Psoas muscle (tissue), 8 donors: ENCODE results near the gene MYLK4. TPM values are rescaled to one million over a fixed set of nuclear protein-coding genes. Genes with fewer than 3 reads are reported as not detected.
A peak's percentile ranks its signal among the peaks of the same experiment; 100 is the strongest.

Source experiments
- ATAC-seq, 4 donors: fragments of 200-7000 bp; cut with Tn5 transposase; one replicate each; pipeline ENCODE4 v1.9.1; 2020; ENCODE audit warnings: moderate library complexity in 3 of 4, mild to moderate bottlenecking in 2 of 4
- DNase-seq, 2 donors: peaks; one replicate each; pipeline ENCODE4 v3.0.0-alpha.2; 2020
- H3K27ac ChIP-seq: fragments of 200-600 bp; one replicate; pipeline ENCODE4 v1.8.0; 2022
- H3K27me3 ChIP-seq, 3 donors: fragments of 200-600 bp in 1 of 3; one replicate each; pipeline versions ENCODE4 v1.6.1 to v1.8.0; 2013 to 2022; ENCODE audit warnings: low read length in 2 of 3, mild to moderate bottlenecking in 2 of 3, moderate library complexity in 1 of 3; ENCODE audit not compliant: insufficient read depth in 3 of 3
- H3K36me3 ChIP-seq, 2 donors: fragments of 200-600 bp in 1 of 2; one replicate each; pipeline versions ENCODE4 v1.6.1 to v1.8.0; 2013 to 2022; ENCODE audit warnings: low read depth in 1 of 2, mild to moderate bottlenecking in 1 of 2, moderate library complexity in 1 of 2; ENCODE audit not compliant: insufficient read depth in 1 of 2
- H3K4me1 ChIP-seq: fragments of 200-600 bp; one replicate; pipeline ENCODE4 v1.8.0; 2022
- H3K4me3 ChIP-seq: fragments of 200-600 bp; one replicate; pipeline ENCODE4 v1.8.0; 2022; ENCODE audit warnings: mild to moderate bottlenecking
- H3K9me3 ChIP-seq: fragments of 200-600 bp; one replicate; pipeline ENCODE4 v1.8.0; 2022
- WGBS, 3 donors: extraction: QIAGEN DNeasy Blood & Tissue Kit; methylation state at CpG; one replicate each; pipeline versions ENCODE4 v1.1.6 to v1.1.7; 2013; 5-methylcytosine and 5-hydroxymethylcytosine counted together
- intact Hi-C, 2 donors: fragments of 100-400 bp; cut with DNase I; formaldehyde crosslinking; loops; one replicate each; pipeline versions ENCODE4 v1.11.0 to v1.14.2; 2022
- polyA plus RNA-seq, 3 donors: library from polyadenylated mRNA; stranded (reverse); fragments of 200-250 nt; gene quantifications; one replicate each; pipeline ENCODE4 v1.2.3, GENCODE V29; 2013
- total RNA-seq, 4 donors: library from RNA; stranded (reverse); fragmentation: NEBNext Ultra II Directional in 2 of 4; extraction: Animal tissue kit (Norgen Biotek cat#: 25700) in 2 of 4; gene quantifications; one replicate each; pipeline versions ENCODE4 v1.2.1 to v1.2.4, GENCODE V29; 2021 to 2023
- TF ChIP-seq, protein P1 (sequence below): fragments of 200-600 bp; IDR thresholded peaks from one replicate; pipeline ENCODE4 v1.8.0; 2022; ENCODE audit warnings: antibody characterized with exemption
- donor health status: healthy with polysubstance abuse.
- donor health status: DM: no; HTN: no; CAD: no; lungs with moderate emphysema.
- donor health status: Bipolar disorder and iron deficiency.
- donor health status: healthy.
- donor health status: DM: yes; HTN: yes; CAD: no.
- donor health status: DM: no; HTN: no; CAD: no.
- donor health status: DM: no; HTN: no; CAD: no.
- donor health status: DM: yes; HTN: yes; CAD: no.

The MYLK4 gene
- total and polyA plus RNA-seq, 7 donors, result 0.09 to 143 (median 2.9) TPM

DNA sequence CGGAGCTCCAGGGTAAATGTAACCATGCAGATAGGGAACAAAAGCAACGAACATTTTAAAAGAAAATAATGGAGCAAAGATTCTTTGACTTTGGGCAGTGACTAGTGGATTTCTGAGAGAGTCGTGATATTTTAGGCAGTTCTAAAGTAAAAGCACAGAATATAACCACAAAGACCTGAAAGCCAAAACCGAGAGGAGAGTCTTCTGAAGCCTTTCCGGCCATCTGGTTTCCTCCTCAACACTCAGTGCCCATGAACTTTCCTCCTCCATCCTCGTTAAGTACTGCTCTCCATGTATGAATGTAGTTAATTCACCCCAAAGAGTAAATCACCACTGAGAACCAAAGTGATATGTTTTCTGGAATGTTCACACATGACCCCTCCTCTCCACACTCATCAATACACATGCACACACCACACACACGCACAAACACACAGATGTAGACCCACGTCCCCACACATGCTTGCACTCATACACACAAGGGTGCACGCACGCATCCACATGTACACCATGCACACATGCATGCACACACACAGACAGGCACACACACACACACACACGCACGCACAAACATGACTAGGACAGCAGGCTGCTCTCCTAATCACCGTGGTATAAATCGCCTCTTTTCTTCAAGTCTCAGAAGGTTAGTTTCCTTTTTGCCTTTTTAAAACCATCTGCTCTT is 109.5 kb downstream of the MYLK4 start:
- DNase-seq (no peak), ATAC-seq (no peak)
- H3K36me3 ChIP-seq, result no peaks in the 10 kb centered on the region
- 80 to 84% (median 81%) methylated on average over 14 of the region's 14 CpGs for WGBS, 3 donors
- intact Hi-C loops, result no loop called here
- no peaks in the 10 kb centered on the region for H3K4me1 ChIP-seq
- H3K27me3 ChIP-seq, result no peaks in the 10 kb centered on the region
- TF ChIP-seq, protein P1, sequence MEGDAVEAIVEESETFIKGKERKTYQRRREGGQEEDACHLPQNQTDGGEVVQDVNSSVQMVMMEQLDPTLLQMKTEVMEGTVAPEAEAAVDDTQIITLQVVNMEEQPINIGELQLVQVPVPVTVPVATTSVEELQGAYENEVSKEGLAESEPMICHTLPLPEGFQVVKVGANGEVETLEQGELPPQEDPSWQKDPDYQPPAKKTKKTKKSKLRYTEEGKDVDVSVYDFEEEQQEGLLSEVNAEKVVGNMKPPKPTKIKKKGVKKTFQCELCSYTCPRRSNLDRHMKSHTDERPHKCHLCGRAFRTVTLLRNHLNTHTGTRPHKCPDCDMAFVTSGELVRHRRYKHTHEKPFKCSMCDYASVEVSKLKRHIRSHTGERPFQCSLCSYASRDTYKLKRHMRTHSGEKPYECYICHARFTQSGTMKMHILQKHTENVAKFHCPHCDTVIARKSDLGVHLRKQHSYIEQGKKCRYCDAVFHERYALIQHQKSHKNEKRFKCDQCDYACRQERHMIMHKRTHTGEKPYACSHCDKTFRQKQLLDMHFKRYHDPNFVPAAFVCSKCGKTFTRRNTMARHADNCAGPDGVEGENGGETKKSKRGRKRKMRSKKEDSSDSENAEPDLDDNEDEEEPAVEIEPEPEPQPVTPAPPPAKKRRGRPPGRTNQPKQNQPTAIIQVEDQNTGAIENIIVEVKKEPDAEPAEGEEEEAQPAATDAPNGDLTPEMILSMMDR, result no peak
- no peaks in the 10 kb centered on the region for H3K9me3 ChIP-seq
- H3K27ac ChIP-seq, result no peak overlapping the region
- no peak overlapping the region for H3K4me3 ChIP-seq

DNA sequence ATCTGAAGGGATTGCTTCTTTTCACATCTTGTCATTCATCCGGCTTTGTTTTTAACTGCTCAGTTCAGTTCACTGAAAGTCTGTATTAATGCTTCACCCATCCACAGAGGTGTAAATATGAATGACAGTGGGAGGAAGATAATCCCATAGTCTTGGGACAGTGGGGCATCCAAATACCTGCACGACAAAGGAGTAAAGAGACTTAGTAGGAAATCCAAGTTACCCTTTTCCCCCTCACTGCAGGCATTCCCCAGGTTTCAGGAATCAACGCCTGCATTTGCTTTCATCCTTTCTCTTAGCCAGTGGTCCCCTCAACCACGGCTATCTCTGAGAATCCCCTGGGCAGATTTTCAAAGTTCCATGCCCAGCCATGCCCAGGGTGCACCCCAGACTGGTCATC is 110.2 kb downstream of the MYLK4 start:
- no peak for DNase-seq
- H3K9me3 ChIP-seq, result no peaks in the 10 kb centered on the region
- no peaks in the 10 kb centered on the region for H3K4me1 ChIP-seq
- intact Hi-C loops, result no loop called here
- no peak overlapping the region for H3K27ac ChIP-seq
- TF ChIP-seq, protein P1, result no peak
- no peaks in the 10 kb centered on the region for H3K36me3 ChIP-seq
- 62 to 78% (median 69%) methylated on average over 4 of the region's 4 CpGs for WGBS, 3 donors
- H3K27me3 ChIP-seq, result no peaks in the 10 kb centered on the region
- no peak for ATAC-seq
- no peak overlapping the region for H3K4me3 ChIP-seq

DNA sequence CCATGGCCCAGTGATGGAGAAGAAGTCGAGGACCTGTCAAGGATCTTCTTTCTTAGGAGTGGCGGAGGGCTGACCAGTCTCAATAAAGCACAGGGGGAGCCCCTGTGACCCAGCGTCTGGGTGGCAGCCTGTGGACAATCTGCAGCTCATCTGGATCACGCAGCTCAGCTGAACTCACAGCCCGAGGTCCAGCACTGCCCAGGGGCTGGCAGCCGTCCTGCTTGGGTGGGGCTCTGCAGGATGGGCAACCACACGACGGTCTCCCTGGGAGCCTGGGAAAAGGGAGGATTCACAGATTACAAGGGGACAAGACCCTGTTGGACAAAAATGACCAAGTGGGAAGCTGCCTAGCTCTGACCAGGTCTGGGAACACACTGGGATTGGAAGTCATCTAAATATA is 110.8 kb downstream of the MYLK4 start:
- TF ChIP-seq, protein P1, result no peak
- 51 to 72% (median 57%) methylated on average over 8 of the region's 8 CpGs for WGBS, 3 donors
- peak in 1 of 4 donors; percentile 44 for ATAC-seq

DNA sequence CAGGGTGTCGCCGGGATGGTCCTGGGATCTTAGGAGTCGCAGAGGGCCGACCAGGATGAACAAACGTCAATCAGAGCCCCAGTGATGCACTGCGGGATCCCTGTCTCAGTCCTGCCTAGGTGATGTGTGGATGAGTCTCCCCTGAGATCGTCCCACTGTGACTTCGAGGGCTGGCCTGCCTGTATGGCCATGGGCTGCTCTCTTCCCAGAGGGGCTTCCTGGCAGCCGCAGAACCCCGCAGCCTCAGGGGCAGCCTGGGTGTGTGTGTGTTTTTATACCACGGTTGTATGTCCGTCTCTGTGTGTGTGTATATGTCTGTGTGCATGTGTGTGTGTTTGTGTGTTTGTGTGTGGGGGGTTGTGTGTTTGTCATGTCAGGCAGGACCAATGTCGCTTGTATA is 111.6 kb downstream of the MYLK4 start:
- intact Hi-C loops, result loop anchor here (5.0 to 10.0 kb wide), 5 partner anchors 394 to 1042 kb away; partner anchors contain the start of gene GMDS (in 1 of the 2)
- Histone ChIP-seq H3K4me1 (peaks cover 4% of the 10 kb centered on the region), H3K4me3 (no peak overlapping the region), H3K27me3 (no peaks in the 10 kb centered on the region), H3K27ac (no peak overlapping the region), H3K9me3 (no peaks in the 10 kb centered on the region), H3K36me3 (no peaks in the 10 kb centered on the region)
- ATAC-seq (no peak), DNase-seq (no peak)
- TF ChIP-seq, protein P1, result no peak
- WGBS, 3 donors, result 90 to 96% (median 95%) methylated on average over 13 of the region's 13 CpGs

More for the DNA sequence above, 110.8 kb downstream of the MYLK4 start:
- Histone ChIP-seq H3K4me3 (no peak overlapping the region), H3K27me3 (no peaks in the 10 kb centered on the region), H3K27ac (no peak overlapping the region), H3K36me3 (no peaks in the 10 kb centered on the region), H3K4me1 (peaks cover 1% of the 10 kb centered on the region), H3K9me3 (no peaks in the 10 kb centered on the region)
- intact Hi-C loops, result loop anchor here (5.0 to 10.0 kb wide), 5 partner anchors 395 to 1043 kb away; partner anchors contain the start of gene GMDS (in 1 of the 2)
- DNase-seq, result no peak

DNA sequence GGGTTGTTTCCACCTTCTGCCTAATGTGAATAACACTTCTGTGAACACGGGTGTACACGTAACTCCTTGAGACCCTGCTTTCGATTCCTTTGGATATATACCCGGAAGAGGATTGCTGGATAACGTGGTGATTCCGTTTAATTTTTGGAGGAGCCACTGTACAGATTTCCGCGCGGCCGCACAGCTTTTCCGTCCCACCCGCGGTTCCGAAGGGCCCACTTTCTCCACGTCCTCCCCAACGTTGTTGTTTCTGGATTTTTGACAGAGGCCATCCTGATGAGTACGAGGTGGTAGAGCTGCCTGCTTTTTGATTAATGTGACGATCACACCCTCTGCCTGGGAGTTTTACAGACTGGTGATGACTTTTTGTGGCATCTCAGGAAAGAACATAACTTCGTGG is 114.0 kb downstream of the MYLK4 start:
- Histone ChIP-seq H3K27ac (no peak overlapping the region), H3K27me3 (no peaks in the 10 kb centered on the region), H3K9me3 (no peaks in the 10 kb centered on the region), H3K4me1 (peaks cover 26% of the 10 kb centered on the region), H3K4me3 (no peak overlapping the region), H3K36me3 (no peaks in the 10 kb centered on the region)
- ATAC-seq (no peak), DNase-seq (no peak)
- WGBS, 3 donors, result 92 to 99% (median 97%) methylated on average over 19 of the region's 19 CpGs
- TF ChIP-seq, protein P1, result no peak
- intact Hi-C loops, result loop anchor here (5.0 to 10.0 kb wide), 5 partner anchors 392 to 1039 kb away; partner anchors contain the start of gene GMDS (in 1 of the 2)
